ENCODE results near the gene NBEA.
"Not testable (repeated sequence)": the region's sequence is repeated elsewhere in the genome, so short reads cannot be mapped to it uniquely, and the experiment has no call there.

Gene NBEA

GRCh38 chr13:35055705-35056104, 113.6 kb downstream of the NBEA start:
- ChIA-PET CTCF (no interaction called here), POLR2A (no interaction called here)
- Histone ChIP-seq H3K4me3 (ENCODE audit: low read depth, low read length) (no peak overlapping the region), H3K9me3 (ENCODE audit: control insufficient read depth, insufficient read depth, low read depth, low read length) (no peaks in the 10 kb centered on the region), H3K36me3 (ENCODE audit: control insufficient read depth in 2 of 2, insufficient read depth in 1 of 2, low read length in 2 of 2) (no peaks in the 10 kb centered on the region), H3K27ac (ENCODE audit: extremely low read depth, low read depth, low read length) (no peak overlapping the region), H3K4me1 (ENCODE audit: control insufficient read depth, insufficient read depth, low read length) (no peaks in the 10 kb centered on the region)
- TF ChIP-seq ZNF514 (tag by site-specific recombination; IDR thresholded peaks at IDR 0.05) (no peak), SP3 (tag by site-specific recombination; IDR thresholded peaks at IDR 0.05) (no peak), ZNF549 (tag by site-specific recombination; IDR thresholded peaks at IDR 0.05) (no peak), ZNF610 (tag by site-specific recombination; IDR thresholded peaks at IDR 0.05; ENCODE audit: borderline replicate concordance) (no peak), ZNF350 (tag by site-specific recombination; IDR thresholded peaks at IDR 0.05) (no peak), ZNF202 (tag by site-specific recombination; IDR thresholded peaks at IDR 0.05; ENCODE audit: borderline replicate concordance) (no peak), ZNF174 (tag by site-specific recombination; IDR thresholded peaks at IDR 0.05) (no peak), ZNF692 (tag by site-specific recombination; IDR thresholded peaks at IDR 0.05) (no peak)

GRCh38 chr13:35057858-35058257, 115.8 kb downstream of the NBEA start:
- Histone ChIP-seq H3K4me1 (ENCODE audit: control insufficient read depth, insufficient read depth, low read length) (no peaks in the 10 kb centered on the region), H3K9me3 (ENCODE audit: control insufficient read depth, insufficient read depth, low read depth, low read length) (no peaks in the 10 kb centered on the region), H3K4me3 (ENCODE audit: low read depth, low read length) (no peak overlapping the region), H3K27ac (ENCODE audit: extremely low read depth, low read depth, low read length) (no peak overlapping the region), H3K36me3 (ENCODE audit: control insufficient read depth in 2 of 2, insufficient read depth in 1 of 2, low read length in 2 of 2) (no peaks in the 10 kb centered on the region)
- no peak for TF ChIP-seq ZNF175 (tag by site-specific recombination; IDR thresholded peaks at IDR 0.05)
- POLR2A ChIA-PET, result no interaction called here
- CTCF ChIA-PET, result no interaction called here

- CTCF ChIA-PET; H3K9me3 ChIP-seq (ENCODE audit: control insufficient read depth, insufficient read depth, low read depth, low read length); POLR2A ChIA-PET: not testable (repeated sequence)
These were observed 116.5 kb downstream of the NBEA start for GRCh38 chr13:35058585-35058984.

GRCh38 chr13:35086667-35087066, 144.6 kb downstream of the NBEA start:
- H3K4me1 ChIP-seq (ENCODE audit: control insufficient read depth, insufficient read depth, low read length), result no peaks in the 10 kb centered on the region
- no peak overlapping the region for H3K27ac ChIP-seq (ENCODE audit: extremely low read depth, low read depth, low read length)
- POLR2A ChIA-PET, result no interaction called here
- TF ChIP-seq ZNF548 (tag by site-specific recombination; IDR thresholded peaks at IDR 0.05) (no peak), PRDM2 (tag by site-specific recombination; IDR thresholded peaks at IDR 0.05; ENCODE audit: borderline replicate concordance) (no peak), ZSCAN18 (tag by site-specific recombination; IDR thresholded peaks at IDR 0.05) (no peak), ZNF76 (tag by site-specific recombination; IDR thresholded peaks at IDR 0.05; ENCODE audit: borderline replicate concordance, low read depth) (no peak), ZNF426 (tag by site-specific recombination; IDR thresholded peaks at IDR 0.05) (no peak), ZNF707 (tag by site-specific recombination; IDR thresholded peaks at IDR 0.05) (no peak), SCRT2 (tag by site-specific recombination; IDR thresholded peaks at IDR 0.05) (peak; percentile 63; the same call in 1 of the 2 replicates), ZNF354C (tag by site-specific recombination; IDR thresholded peaks at IDR 0.05; ENCODE audit: borderline replicate concordance, low read depth) (no peak), ZNF571 (tag by site-specific recombination; IDR thresholded peaks at IDR 0.05) (no peak)
- no peak overlapping the region for H3K4me3 ChIP-seq (ENCODE audit: low read depth, low read length)
- no peaks in the 10 kb centered on the region for H3K9me3 ChIP-seq (ENCODE audit: control insufficient read depth, insufficient read depth, low read depth, low read length)
- no peaks in the 10 kb centered on the region for H3K36me3 ChIP-seq (ENCODE audit: control insufficient read depth in 2 of 2, insufficient read depth in 1 of 2, low read length in 2 of 2)
- CTCF ChIA-PET, result interaction anchor here (0.7 kb wide), 1 partner anchor 465 kb away, joined by 6 read pairs; no protein-coding TSS in a partner anchor

More at GRCh38 chr13:35058585-35058984, 116.5 kb downstream of the NBEA start:
- not testable (repeated sequence) for H3K4me1 ChIP-seq (ENCODE audit: control insufficient read depth, insufficient read depth, low read length); H3K27ac ChIP-seq (ENCODE audit: extremely low read depth, low read depth, low read length); H3K4me3 ChIP-seq (ENCODE audit: low read depth, low read length); H3K36me3 ChIP-seq (ENCODE audit: control insufficient read depth in 2 of 2, insufficient read depth in 1 of 2, low read length in 2 of 2)
